Measurements from ENCODE around the gene CD2BP2.
"Not testable (repeated sequence)": the region's sequence is repeated elsewhere in the genome, so short reads cannot be mapped to it uniquely, and the experiment has no call there.

- TF ChIP-seq CTCF (optimal IDR thresholded peaks at IDR 0.05 in 1 of 3, IDR thresholded peaks at IDR 0.05 in 1 of 3, conservative IDR thresholded peaks at IDR 0.05 in 1 of 3; ENCODE audit: extremely low read depth in 1 of 3, insufficient read depth in 2 of 3, low read length in 3 of 3); EZH2 (IDR thresholded peaks at IDR 0.05; ENCODE audit: low read length): not testable (repeated sequence)
These were observed 41.5 kb upstream of the CD2BP2 start for GRCh38 chr16:30396627-30397026.

All from keratinocyte (primary cell).